CD14-positive monocyte (primary cell): Measurements from ENCODE around the gene GTF2F1. TPM values are rescaled to one million over a fixed set of nuclear protein-coding genes. Genes with fewer than 3 reads are reported as not detected.

Source experiments
- DNase-seq, 3 donors: peaks; one replicate each; pipeline ENCODE4 v3.0.0-alpha.2; 2011 to 2022
- H2AFZ ChIP-seq: 2 replicates; pipeline ENCODE4 v1.6.0; 2012; ENCODE audit warnings: mild to moderate bottlenecking, low read depth, low read length, inconsistent platforms; ENCODE audit not compliant: insufficient read depth, poor library complexity, severe bottlenecking
- H3K27ac ChIP-seq, 2 donors: 1 replicate in 1 of 2; 2 replicates in 1 of 2; pipeline ENCODE4 v1.5.1; 2012 to 2013; ENCODE audit warnings: low read length in 2 of 2, control low read depth in 1 of 2, inconsistent platforms in 1 of 2, low read depth in 1 of 2, mild to moderate bottlenecking in 1 of 2
- H3K27me3 ChIP-seq, 2 donors: one replicate each; pipeline versions ENCODE4 v1.6.0 to v1.6.1; 2011 to 2013; ENCODE audit warnings: low read length in 2 of 2; ENCODE audit not compliant: control insufficient read depth in 2 of 2, insufficient read depth in 2 of 2
- H3K36me3 ChIP-seq, 2 donors: replicated peaks in 1 of 2; 1 replicate in 1 of 2; 2 replicates in 1 of 2; pipeline versions ENCODE4 v1.5.1 to v1.6.1; 2012 to 2013; ENCODE audit warnings: low read length in 2 of 2, control low read depth in 1 of 2, inconsistent platforms in 1 of 2, mild to moderate bottlenecking in 1 of 2; ENCODE audit not compliant: insufficient read depth in 2 of 2, control insufficient read depth in 1 of 2
- H3K4me1 ChIP-seq, 2 donors: 1 replicate in 1 of 2; 2 replicates in 1 of 2; pipeline versions ENCODE4 v1.5.1 to v1.6.1; 2012 to 2013; ENCODE audit warnings: low read length in 2 of 2, control low read depth in 1 of 2, inconsistent platforms in 1 of 2, mild to moderate bottlenecking in 1 of 2, moderate library complexity in 1 of 2; ENCODE audit not compliant: insufficient read depth in 2 of 2, control insufficient read depth in 1 of 2
- H3K4me2 ChIP-seq: replicated peaks from 2 replicates; pipeline ENCODE3; 2012; ENCODE audit warnings: low read length, moderate library complexity, mild to moderate bottlenecking; ENCODE audit not compliant: poor library complexity, severe bottlenecking; ENCODE audit errors: extremely low read depth
- H3K4me3 ChIP-seq, 3 experiments: fragments of 200-600 bp in 1 of 3; sonication (generic) in 1 of 3; replicated peaks in 1 of 3; 1 replicate in 2 of 3; 2 replicates in 1 of 3; pipeline ENCODE4 v1.5.1; 2011 to 2013; ENCODE audit warnings: low read length in 3 of 3, mild to moderate bottlenecking in 3 of 3, control low read depth in 2 of 3, low read depth in 2 of 3, inconsistent platforms in 1 of 3, moderate library complexity in 1 of 3
- H3K79me2 ChIP-seq: 2 replicates; pipeline ENCODE4 v1.6.0; 2012; ENCODE audit warnings: mild to moderate bottlenecking, control low read depth, inconsistent platforms, low read length, moderate library complexity; ENCODE audit not compliant: insufficient read depth
- H3K9ac ChIP-seq: 2 replicates; pipeline ENCODE4 v1.6.0; 2017; ENCODE audit warnings: low read length, mild to moderate bottlenecking; ENCODE audit not compliant: insufficient read depth, poor library complexity, severe bottlenecking
- H3K9me3 ChIP-seq, 2 donors: replicated peaks in 1 of 2; 1 replicate in 1 of 2; 2 replicates in 1 of 2; pipeline versions ENCODE4 v1.5.1 to v1.6.1; 2012 to 2013; ENCODE audit warnings: low read length in 2 of 2, control low read depth in 1 of 2; ENCODE audit not compliant: control insufficient read depth in 1 of 2, insufficient read depth in 1 of 2
- H4K20me1 ChIP-seq: 2 replicates; pipeline ENCODE4 v1.6.0; 2012; ENCODE audit warnings: mild to moderate bottlenecking, low read length, control low read depth, moderate library complexity; ENCODE audit not compliant: insufficient read depth
- H3K27ac Mint-ChIP-seq, 7 donors: one replicate each; pipeline ENCODE4 v1.8.0; 2020; ENCODE audit warnings: mild to moderate bottlenecking in 7 of 7, mixed read lengths in 7 of 7, moderate library complexity in 6 of 7, inconsistent platforms in 2 of 7
- H3K27me3 Mint-ChIP-seq, 3 donors: one replicate each; pipeline ENCODE4 v1.8.0; 2021 to 2022; ENCODE audit warnings: low read depth in 3 of 3, mild to moderate bottlenecking in 3 of 3, mixed read lengths in 3 of 3, moderate library complexity in 3 of 3, inconsistent platforms in 1 of 3
- H3K36me3 Mint-ChIP-seq, 2 donors: one replicate each; pipeline ENCODE4 v1.8.0; 2020; ENCODE audit warnings: mixed read lengths in 2 of 2, inconsistent platforms in 1 of 2, mild to moderate bottlenecking in 1 of 2
- H3K4me1 Mint-ChIP-seq: one replicate; pipeline ENCODE4 v1.8.0; 2020; ENCODE audit warnings: mild to moderate bottlenecking, mixed read lengths
- H3K4me3 Mint-ChIP-seq, 2 donors: one replicate each; pipeline ENCODE4 v1.8.0; 2020; ENCODE audit warnings: mild to moderate bottlenecking in 2 of 2, mixed read lengths in 2 of 2, moderate library complexity in 1 of 2
- H3K9me3 Mint-ChIP-seq, 7 donors: one replicate each; pipeline ENCODE4 v1.8.0; 2020 to 2022; ENCODE audit warnings: mixed read lengths in 7 of 7, mild to moderate bottlenecking in 6 of 7, moderate library complexity in 6 of 7, inconsistent platforms in 2 of 7
- CTCF ChIP-seq: fragments of 200-600 bp; IDR thresholded peaks from one replicate; pipeline ENCODE4 v1.8.0; 2022; ENCODE audit warnings: antibody characterized with exemption, mild to moderate bottlenecking
- WGBS: methylation state at CpG from one replicate; pipeline ENCODE4 v1.1.5; 2013; ENCODE audit warnings: missing lambda C conversion rate; ENCODE audit not compliant: insufficient coverage; 5-methylcytosine and 5-hydroxymethylcytosine counted together
- intact Hi-C, 2 donors: fragments of 100-400 bp; cut with micrococcal nuclease; formaldehyde crosslinking; loops; one replicate each; pipeline versions ENCODE4 v1.15.0 to v1.15.1; 2023
- polyA plus RNA-seq, 3 donors: library from polyadenylated mRNA; depleted of rRNA in 1 of 3; unstranded in 2 of 3; stranded (reverse) in 1 of 3; fragments of 300-500 nt in 2 of 3; fragments of >200 nt in 1 of 3; fragmentation: Illumina TruSeq in 2 of 3; gene quantifications; 1 replicate in 2 of 3; 2 replicates in 1 of 3; pipeline ENCODE4 v1.2.3, GENCODE V29; 2012 to 2021

Gene GTF2F1
- polyA plus RNA-seq, 3 donors = 9.4 to 46.4 (median 13.2) TPM

- no peak overlapping the region for H3K4me3 ChIP-seq
- H3K4me1 Mint-ChIP-seq = no peaks in the 10 kb centered on the region
- H3K36me3 Mint-ChIP-seq = no peaks in the 10 kb centered on the region
- intact Hi-C loops = no loop called here
- H3K36me3 ChIP-seq = no peaks in the 10 kb centered on the region
- no peak overlapping the region for H3K4me2 ChIP-seq
- H3K79me2 ChIP-seq = no peaks in the 10 kb centered on the region
- H2AFZ ChIP-seq = no peak overlapping the region
- no peaks in the 10 kb centered on the region for H3K4me1 ChIP-seq
- no peak for TF ChIP-seq CTCF
- H3K9me3 Mint-ChIP-seq = peaks cover 0 to 10% (median 3%) of the 10 kb centered on the region in 7 donors
- peaks cover 2 to 6% (median 4%) of the 10 kb centered on the region in 3 donors for H3K27me3 Mint-ChIP-seq
- H3K27ac ChIP-seq = no peak overlapping the region
- H3K27ac Mint-ChIP-seq = no peak overlapping the region
- H3K27me3 ChIP-seq = no peaks in the 10 kb centered on the region
- H3K9me3 ChIP-seq = no peaks in the 10 kb centered on the region
- WGBS = 97% methylated on average over 5 of the region's 13 CpGs
- DNase-seq = no peak
- no peak overlapping the region for H3K4me3 Mint-ChIP-seq
- no peaks in the 10 kb centered on the region for H4K20me1 ChIP-seq
- H3K9ac ChIP-seq = no peak overlapping the region
Observed at GRCh38 chr19:6442087-6442688, 49.2 kb upstream of the GTF2F1 start.

DNA sequence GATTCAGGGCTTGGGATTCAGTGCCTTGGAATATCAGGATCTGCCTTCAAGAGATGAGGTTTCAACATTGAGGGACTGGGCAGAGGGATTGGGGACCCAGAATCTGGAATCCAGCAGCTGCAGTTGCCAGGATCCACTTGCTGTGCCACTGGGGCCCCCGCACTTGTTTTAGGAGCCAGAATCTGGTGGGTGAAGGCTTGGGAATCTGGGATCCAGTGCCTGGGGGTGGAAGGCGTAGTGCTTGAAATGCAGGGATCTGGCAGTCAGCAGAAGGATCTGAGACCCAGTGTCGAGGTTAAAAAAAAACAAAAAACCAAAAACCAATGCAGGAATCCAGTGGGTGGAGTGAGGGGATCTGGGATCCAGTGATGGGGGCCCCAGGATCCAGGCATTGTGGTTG is 47.9 kb upstream of the GTF2F1 start:
- Histone ChIP-seq H2AFZ (no peak overlapping the region), H3K4me1 (no peaks in the 10 kb centered on the region), H3K4me2 (no peak overlapping the region), H3K9ac (no peak overlapping the region), H3K36me3 (no peaks in the 10 kb centered on the region), H3K27me3 (no peaks in the 10 kb centered on the region), H3K27ac (no peak overlapping the region), H4K20me1 (no peaks in the 10 kb centered on the region), H3K4me3 (no peak overlapping the region), H3K79me2 (no peaks in the 10 kb centered on the region), H3K9me3 (no peaks in the 10 kb centered on the region)
- Mint-ChIP-seq H3K27me3 (peaks cover 0 to 7% (median 4%) of the 10 kb centered on the region in 3 donors), H3K9me3 (peaks cover 0 to 6% (median 0%) of the 10 kb centered on the region in 7 donors), H3K4me3 (no peak overlapping the region), H3K36me3 (no peaks in the 10 kb centered on the region), H3K27ac (no peak overlapping the region), H3K4me1 (no peaks in the 10 kb centered on the region)
- intact Hi-C loops = no loop called here
- no peak for TF ChIP-seq CTCF
- DNase-seq = no peak
- WGBS = 86% methylated on average over 3 of the region's 3 CpGs
